ENCODE measurements around the gene ST6GAL1. TPM values are rescaled to one million over a fixed set of nuclear protein-coding genes. Genes with fewer than 3 reads are reported as not detected.
A peak's percentile ranks its signal among the peaks of the same experiment; 100 is the strongest.

ST6GAL1 gene
- total and polyA plus RNA-seq, 2 of the 13 experiments (the other 11 are each of a cell fraction or from before 2014, with no cell fraction given) = 79.9 to 164 TPM

GRCh38 chr3:187063286-187064121 is 133.2 kb downstream of the ST6GAL1 start (continued):
- TF ChIP-seq ZNF281 (CRISPR knock-in tag; IDR thresholded peaks at IDR 0.05; ENCODE audit: borderline replicate concordance) (peak; percentile 48; the same call in 1 of the 2 replicates), RARA (CRISPR knock-in tag; IDR thresholded peaks at IDR 0.05) (0 out of 2 replicates have a peak, but pooled peaks have one; percentile 6), ZSCAN31 (CRISPR knock-in tag; IDR thresholded peaks at IDR 0.05; ENCODE audit: low read depth) (0 out of 2 replicates have a peak, but pooled peaks have one; percentile 25), ZNF552 (CRISPR knock-in tag; IDR thresholded peaks at IDR 0.05; ENCODE audit: borderline replicate concordance) (no peak), SOX13 (IDR thresholded peaks at IDR 0.05) (no peak), SOX13 (CRISPR knock-in tag; conservative IDR thresholded peaks at IDR 0.05 in 1 of 2, IDR thresholded peaks at IDR 0.05 in 1 of 2) (peak in 1 of 2 experiments; percentile 44; a peak in 2 of 4 replicates), ZNF605 (CRISPR knock-in tag; IDR thresholded peaks at IDR 0.05) (peak; percentile 54; the same call in 1 of the 2 replicates), ZNF121 (CRISPR knock-in tag; IDR thresholded peaks at IDR 0.05) (no peak), MED1 (CRISPR knock-in tag; IDR thresholded peaks at IDR 0.05) (peak; percentile 37), EP300 (IDR thresholded peaks at IDR 0.05; ENCODE audit: low read depth in 2 of 2, low read length in 2 of 2) (no peak; a peak in 1 of 4 replicates), EP300 (CRISPR knock-in tag; IDR thresholded peaks at IDR 0.05; ENCODE audit: borderline replicate concordance) (peak; percentile 41; the same call in 1 of the 2 replicates), KLF16 (CRISPR knock-in tag; IDR thresholded peaks at IDR 0.05) (0 out of 4 replicates have a peak, but pooled peaks of 1 of the 2 experiments have one; percentile 3), ZNF616 (CRISPR knock-in tag; IDR thresholded peaks at IDR 0.05; ENCODE audit: low read depth) (no peak), SOX5 (CRISPR knock-in tag; IDR thresholded peaks at IDR 0.05; ENCODE audit: borderline replicate concordance) (peak; percentile 24; the same call in 1 of the 2 replicates), ISX (CRISPR knock-in tag; conservative IDR thresholded peaks at IDR 0.05) (no peak), SALL2 (CRISPR knock-in tag; IDR thresholded peaks at IDR 0.05) (0 out of 2 replicates have a peak, but pooled peaks have one; percentile 1), FOXA3 (CRISPR knock-in tag; IDR thresholded peaks at IDR 0.05) (peak; percentile 59)
- TF ChIP-seq, protein P1, sequence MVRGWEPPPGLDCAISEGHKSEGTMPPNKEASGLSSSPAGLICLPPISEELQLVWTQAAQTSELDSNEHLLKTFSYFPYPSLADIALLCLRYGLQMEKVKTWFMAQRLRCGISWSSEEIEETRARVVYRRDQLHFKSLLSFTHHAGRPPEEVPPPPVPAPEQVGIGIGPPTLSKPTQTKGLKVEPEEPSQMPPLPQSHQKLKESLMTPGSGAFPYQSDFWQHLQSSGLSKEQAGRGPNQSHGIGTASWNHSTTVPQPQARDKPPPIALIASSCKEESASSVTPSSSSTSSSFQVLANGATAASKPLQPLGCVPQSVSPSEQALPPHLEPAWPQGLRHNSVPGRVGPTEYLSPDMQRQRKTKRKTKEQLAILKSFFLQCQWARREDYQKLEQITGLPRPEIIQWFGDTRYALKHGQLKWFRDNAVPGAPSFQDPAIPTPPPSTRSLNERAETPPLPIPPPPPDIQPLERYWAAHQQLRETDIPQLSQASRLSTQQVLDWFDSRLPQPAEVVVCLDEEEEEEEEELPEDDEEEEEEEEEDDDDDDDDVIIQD (CRISPR knock-in tag; IDR thresholded peaks at IDR 0.05; ENCODE audit: low read depth) = 0 out of 2 replicates have a peak, but pooled peaks have one; percentile 33
- TF ChIP-seq, protein P2, sequence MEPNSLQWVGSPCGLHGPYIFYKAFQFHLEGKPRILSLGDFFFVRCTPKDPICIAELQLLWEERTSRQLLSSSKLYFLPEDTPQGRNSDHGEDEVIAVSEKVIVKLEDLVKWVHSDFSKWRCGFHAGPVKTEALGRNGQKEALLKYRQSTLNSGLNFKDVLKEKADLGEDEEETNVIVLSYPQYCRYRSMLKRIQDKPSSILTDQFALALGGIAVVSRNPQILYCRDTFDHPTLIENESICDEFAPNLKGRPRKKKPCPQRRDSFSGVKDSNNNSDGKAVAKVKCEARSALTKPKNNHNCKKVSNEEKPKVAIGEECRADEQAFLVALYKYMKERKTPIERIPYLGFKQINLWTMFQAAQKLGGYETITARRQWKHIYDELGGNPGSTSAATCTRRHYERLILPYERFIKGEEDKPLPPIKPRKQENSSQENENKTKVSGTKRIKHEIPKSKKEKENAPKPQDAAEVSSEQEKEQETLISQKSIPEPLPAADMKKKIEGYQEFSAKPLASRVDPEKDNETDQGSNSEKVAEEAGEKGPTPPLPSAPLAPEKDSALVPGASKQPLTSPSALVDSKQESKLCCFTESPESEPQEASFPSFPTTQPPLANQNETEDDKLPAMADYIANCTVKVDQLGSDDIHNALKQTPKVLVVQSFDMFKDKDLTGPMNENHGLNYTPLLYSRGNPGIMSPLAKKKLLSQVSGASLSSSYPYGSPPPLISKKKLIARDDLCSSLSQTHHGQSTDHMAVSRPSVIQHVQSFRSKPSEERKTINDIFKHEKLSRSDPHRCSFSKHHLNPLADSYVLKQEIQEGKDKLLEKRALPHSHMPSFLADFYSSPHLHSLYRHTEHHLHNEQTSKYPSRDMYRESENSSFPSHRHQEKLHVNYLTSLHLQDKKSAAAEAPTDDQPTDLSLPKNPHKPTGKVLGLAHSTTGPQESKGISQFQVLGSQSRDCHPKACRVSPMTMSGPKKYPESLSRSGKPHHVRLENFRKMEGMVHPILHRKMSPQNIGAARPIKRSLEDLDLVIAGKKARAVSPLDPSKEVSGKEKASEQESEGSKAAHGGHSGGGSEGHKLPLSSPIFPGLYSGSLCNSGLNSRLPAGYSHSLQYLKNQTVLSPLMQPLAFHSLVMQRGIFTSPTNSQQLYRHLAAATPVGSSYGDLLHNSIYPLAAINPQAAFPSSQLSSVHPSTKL (CRISPR knock-in tag; IDR thresholded peaks at IDR 0.05) = peak; percentile 34; the same call in 1 of the 2 replicates

Data from HepG2 (cell line).